Middle frontal gyrus (tissue), 1 donor: ENCODE results near the gene DGUOK.
"Not testable (repeated sequence)": the region's sequence is repeated elsewhere in the genome, so short reads cannot be mapped to it uniquely, and the experiment has no call there.

Source experiments
- DNase-seq: peaks from one replicate; pipeline ENCODE4 v3.0.0-alpha.2; 2015; ENCODE audit warnings: low spot score; ENCODE audit errors: extremely low spot score

The DGUOK gene

DNA sequence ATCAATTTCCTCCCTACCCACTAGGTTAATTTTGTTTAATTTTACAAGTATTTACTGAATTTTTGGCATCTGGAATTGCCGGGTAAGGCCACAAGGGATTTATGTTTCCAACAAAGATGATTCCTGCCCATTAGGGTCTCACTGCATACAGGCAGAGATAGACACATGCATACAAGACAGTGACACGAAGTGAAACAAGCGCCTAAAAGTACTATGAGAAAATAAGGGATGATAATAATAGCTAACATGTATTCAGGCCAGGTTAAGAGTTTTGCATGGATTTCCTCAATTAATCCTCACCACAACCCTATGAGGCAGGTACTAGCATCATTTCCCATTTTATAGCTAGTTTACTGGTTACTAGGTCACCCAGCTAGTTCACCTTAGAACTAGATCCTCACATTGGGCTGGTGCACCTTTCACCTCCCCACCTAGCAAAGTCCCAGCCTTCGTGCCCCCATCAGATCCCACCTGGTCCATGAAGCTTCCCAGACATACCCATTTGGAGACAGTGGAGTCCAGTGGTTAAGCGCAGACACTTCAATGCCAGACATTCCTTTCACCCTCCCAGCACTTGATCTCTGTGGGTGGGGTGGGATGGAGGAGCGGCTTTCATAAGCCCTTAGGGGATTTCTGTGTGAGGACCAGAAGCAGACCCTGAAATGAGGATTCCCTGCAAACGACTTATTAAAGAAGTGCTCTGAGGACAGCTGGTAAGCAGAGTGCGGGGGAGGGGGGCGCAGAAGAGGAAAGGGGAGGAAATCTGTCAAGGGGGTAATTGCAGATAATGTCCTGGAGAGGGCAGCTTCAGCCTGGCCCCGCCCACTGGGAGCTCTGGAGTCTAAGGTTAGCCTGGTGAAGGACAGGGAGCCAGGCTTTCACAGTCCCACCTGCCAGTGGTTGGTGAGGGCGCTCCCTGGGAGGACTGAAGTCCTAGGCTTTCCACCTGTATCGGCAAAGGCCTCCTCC is 5.8 kb upstream of the DGUOK start:
- DNase-seq = no peak

GRCh38 chr2:73921581-73921980 is 5.1 kb upstream of the DGUOK start:
- DNase-seq = no peak

DNA sequence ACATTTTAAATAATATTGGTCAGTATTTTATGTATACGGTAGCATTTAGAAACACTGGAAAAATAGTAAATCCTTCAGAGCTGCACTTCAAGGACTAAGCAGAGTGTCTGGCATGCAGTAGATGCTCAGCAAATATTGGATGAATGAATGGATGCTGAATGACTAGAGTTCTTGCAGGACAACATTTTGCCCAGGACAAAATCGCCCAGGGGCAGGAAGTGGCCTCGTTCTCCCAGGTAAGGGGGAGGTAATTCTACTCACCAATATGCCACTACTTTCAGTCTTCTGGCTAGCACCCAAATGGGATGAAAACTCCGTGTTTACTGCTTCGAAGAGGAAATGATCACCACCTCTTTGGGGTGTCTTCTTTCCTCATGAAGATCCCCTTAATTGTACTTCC is 4.0 kb upstream of the DGUOK start:
- DNase-seq = no peak

DNA sequence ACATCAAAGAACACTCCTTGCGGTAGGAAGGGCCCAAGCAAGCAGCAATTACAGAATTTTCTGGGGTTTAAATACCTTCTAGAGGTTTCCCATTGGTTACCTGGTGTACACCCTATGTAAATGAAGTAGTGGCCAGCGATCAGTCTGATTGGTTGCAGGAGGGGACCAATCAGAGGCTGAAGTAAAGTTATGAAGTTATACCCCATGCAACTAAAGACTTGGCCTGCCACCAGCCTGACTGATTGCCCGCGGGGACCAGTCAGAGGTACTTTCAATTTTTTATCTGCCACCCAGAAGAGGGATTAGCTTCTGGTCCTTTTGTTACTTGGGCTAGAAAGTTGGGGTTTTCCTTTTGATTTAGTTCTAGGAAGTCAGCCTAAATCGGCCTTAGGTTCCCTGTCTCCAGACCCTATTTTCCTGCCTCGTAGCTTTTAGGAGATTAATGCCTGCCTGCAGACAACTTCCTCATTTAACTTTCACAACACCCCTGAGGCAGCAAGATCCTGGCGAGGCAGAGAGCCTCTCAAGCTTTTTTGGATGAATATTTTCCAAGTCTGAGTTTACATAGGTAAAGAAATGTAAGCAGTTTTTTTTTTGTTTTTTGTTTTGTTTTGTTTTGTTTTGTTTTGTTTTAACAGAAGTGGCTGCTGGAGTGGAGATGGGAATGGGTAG is 1.5 kb upstream of the DGUOK start:
- DNase-seq = no peak

GRCh38 chr2:73925853-73926492 is 707 bp upstream of the DGUOK start:
- DNase-seq = no peak

GRCh38 chr2:73927344-73927743 is 664 bp downstream of the DGUOK start:
- no peak for DNase-seq

GRCh38 chr2:73928963-73929347 is 2.3 kb downstream of the DGUOK start:
- DNase-seq = no peak

GRCh38 chr2:73930386-73930785 is 3.7 kb downstream of the DGUOK start:
- DNase-seq = no peak

GRCh38 chr2:73931531-73932500 is 5.1 kb downstream of the DGUOK start:
- DNase-seq = no peak

GRCh38 chr2:73933194-73933593 is 6.5 kb downstream of the DGUOK start:
- DNase-seq = no peak

- DNase-seq = no peak
Observed at GRCh38 chr2:73935641-73936040, 9.0 kb downstream of the DGUOK start.

- no peak for DNase-seq
Observed at GRCh38 chr2:73937103-73937885, 10.6 kb downstream of the DGUOK start.

- DNase-seq = no peak
Observed at GRCh38 chr2:73937899-73938298, 11.2 kb downstream of the DGUOK start.

DNA sequence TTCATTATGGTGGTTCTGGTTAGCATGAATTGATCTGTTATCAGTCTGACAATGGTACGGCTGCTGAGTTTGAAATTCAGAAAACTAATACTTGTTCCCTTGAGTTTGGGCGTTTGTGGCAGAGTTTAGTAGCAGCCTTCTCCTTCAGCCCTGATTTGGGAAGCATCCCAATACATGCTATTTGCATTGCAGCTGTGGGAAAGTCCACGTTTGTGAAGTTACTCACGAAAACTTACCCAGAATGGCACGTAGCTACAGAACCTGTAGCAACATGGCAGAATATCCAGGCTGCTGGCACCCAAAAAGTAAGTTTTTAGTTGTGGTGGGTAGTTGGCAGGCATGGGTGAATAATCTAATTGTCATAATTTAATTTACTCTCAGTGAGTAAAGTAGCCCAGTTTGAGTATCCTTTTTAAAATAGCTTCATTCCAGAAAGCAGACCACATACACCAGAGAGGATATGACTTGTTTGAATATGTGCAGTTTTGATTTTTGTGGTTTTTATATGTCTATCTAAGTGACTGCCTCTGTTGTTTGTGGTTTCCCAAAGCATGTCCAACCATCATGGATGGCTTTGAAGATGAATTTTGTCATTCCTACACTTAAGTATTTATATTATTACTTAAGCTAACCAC is 12.2 kb downstream of the DGUOK start:
- no peak for DNase-seq

DNA sequence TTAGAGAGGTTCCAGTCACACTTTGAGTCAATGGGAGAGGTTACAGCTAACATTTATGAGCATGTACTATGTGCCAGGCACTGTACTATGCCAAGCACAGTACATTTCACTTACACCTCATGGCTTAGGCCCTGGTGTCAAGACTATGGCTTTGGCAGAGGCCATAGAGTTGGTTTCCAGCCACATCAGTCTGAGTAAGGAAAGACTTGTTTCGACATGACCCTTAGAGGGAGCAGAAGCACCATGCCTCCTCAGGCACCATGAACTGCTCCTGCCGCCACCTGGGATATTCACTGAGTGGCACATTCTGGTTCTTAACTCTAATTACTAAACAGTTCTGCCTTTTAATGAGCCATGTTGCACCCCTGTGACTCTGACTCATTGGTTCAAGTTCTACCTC is 12.7 kb downstream of the DGUOK start:
- no peak for DNase-seq

GRCh38 chr2:73940066-73940465 is 13.4 kb downstream of the DGUOK start:
- not testable (repeated sequence) for DNase-seq

GRCh38 chr2:73942664-73943063 is 16.0 kb downstream of the DGUOK start:
- no peak for DNase-seq

GRCh38 chr2:73944714-73945113 is 18.0 kb downstream of the DGUOK start:
- DNase-seq = no peak

- DNase-seq = no peak
Observed at GRCh38 chr2:73946215-73946614, 19.5 kb downstream of the DGUOK start.

DNA sequence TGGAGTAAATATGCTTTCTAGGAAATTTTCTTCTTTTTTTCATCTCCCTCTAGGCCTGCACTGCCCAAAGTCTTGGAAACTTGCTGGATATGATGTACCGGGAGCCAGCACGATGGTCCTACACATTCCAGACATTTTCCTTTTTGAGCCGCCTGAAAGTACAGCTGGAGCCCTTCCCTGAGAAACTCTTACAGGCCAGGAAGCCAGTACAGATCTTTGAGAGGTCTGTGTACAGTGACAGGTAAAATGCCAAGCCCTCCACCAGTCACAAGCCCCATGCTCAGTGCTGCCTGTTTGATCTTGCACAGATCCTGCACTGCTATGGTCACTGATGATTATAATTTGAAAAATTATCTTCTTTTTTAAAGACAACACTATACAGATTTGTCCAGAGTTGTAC is 20.0 kb downstream of the DGUOK start:
- no peak for DNase-seq
